Upper lobe of left lung (tissue), 6 donors: ENCODE measurements around the gene DLG2. TPM values are rescaled to one million over a fixed set of nuclear protein-coding genes. Genes with fewer than 3 reads are reported as not detected.

ENCODE experiments used
- ATAC-seq, 2 donors: fragments of 200-7000 bp; cut with Tn5 transposase; one replicate each; pipeline ENCODE4 v1.9.1; 2022; ENCODE audit warnings: mild to moderate bottlenecking in 2 of 2, moderate library complexity in 2 of 2; ENCODE audit not compliant: low FRiP score in 2 of 2
- DNase-seq, 2 donors: peaks; one replicate each; pipeline ENCODE4 v3.0.0-alpha.2; 2019 to 2020
- H3K27ac ChIP-seq, 4 donors: fragments of 200-600 bp; sonication (generic); one replicate each; pipeline ENCODE4 v1.5.1; 2016 to 2019
- H3K27me3 ChIP-seq, 4 donors: fragments of 200-600 bp; sonication (generic); one replicate each; pipeline ENCODE4 v1.5.1; 2017 to 2019
- H3K36me3 ChIP-seq, 4 donors: fragments of 200-600 bp; sonication (generic); one replicate each; pipeline ENCODE4 v1.5.1; 2016 to 2019
- H3K4me1 ChIP-seq, 4 donors: fragments of 200-600 bp; sonication (generic); one replicate each; pipeline ENCODE4 v1.5.1; 2018 to 2019
- H3K4me3 ChIP-seq, 4 donors: fragments of 200-600 bp; sonication (generic); one replicate each; pipeline ENCODE4 v1.5.1; 2017 to 2019; ENCODE audit warnings: mild to moderate bottlenecking in 2 of 4, moderate library complexity in 1 of 4
- H3K9me3 ChIP-seq, 4 donors: fragments of 200-600 bp; sonication (generic); one replicate each; pipeline ENCODE4 v1.5.1; 2018 to 2019
- EP300 ChIP-seq, 4 donors: sonication (generic); formaldehyde crosslinking; IDR thresholded peaks; one replicate each; pipeline ENCODE4 v1.5.1; 2017; ENCODE audit warnings: antibody characterized with exemption in 4 of 4, control low read depth in 2 of 4
- POLR2A ChIP-seq, 4 donors: fragments of 450-650 bp; IDR thresholded peaks; one replicate each; pipeline ENCODE4 v1.5.1; 2016 to 2017; ENCODE audit warnings: antibody characterized with exemption in 4 of 4, mild to moderate bottlenecking in 2 of 4
- POLR2AphosphoS5 ChIP-seq, 2 donors: sonication (generic); formaldehyde crosslinking; IDR thresholded peaks; one replicate each; pipeline ENCODE4 v1.5.1; 2017; ENCODE audit warnings: antibody characterized with exemption in 2 of 2
- WGBS, 2 donors: methylation state at CpG; one replicate each; pipeline ENCODE4 v1.1.5; 2017 to 2018; 5-methylcytosine and 5-hydroxymethylcytosine counted together
- total RNA-seq, 6 donors: library from RNA; depleted of rRNA in 4 of 6; stranded (reverse); fragments of >200 nt in 4 of 6; gene quantifications; one replicate each; pipeline versions ENCODE4 v1.1.0 to v1.2.1, GENCODE V29; 2016 to 2021
- TF ChIP-seq, protein P1 (sequence below), 6 experiments: fragments of 450-650 bp in 4 of 6; fragments of 200-600 bp in 2 of 6; sonication (generic) in 2 of 6; IDR thresholded peaks; one replicate each; pipeline ENCODE4 v1.5.1; 2016 to 2019; ENCODE audit warnings: antibody characterized with exemption in 6 of 6
- donor health status: DM: no; HTN: no; CAD: no; lungs with moderate emphysema.
- donor health status: DM: no; HTN: yes; CAD: no; lungs with severe emphysema.

Gene DLG2
- total RNA-seq, 6 donors from 2014 or later = 3.4 to 37.7 (median 9.1) TPM

DNA sequence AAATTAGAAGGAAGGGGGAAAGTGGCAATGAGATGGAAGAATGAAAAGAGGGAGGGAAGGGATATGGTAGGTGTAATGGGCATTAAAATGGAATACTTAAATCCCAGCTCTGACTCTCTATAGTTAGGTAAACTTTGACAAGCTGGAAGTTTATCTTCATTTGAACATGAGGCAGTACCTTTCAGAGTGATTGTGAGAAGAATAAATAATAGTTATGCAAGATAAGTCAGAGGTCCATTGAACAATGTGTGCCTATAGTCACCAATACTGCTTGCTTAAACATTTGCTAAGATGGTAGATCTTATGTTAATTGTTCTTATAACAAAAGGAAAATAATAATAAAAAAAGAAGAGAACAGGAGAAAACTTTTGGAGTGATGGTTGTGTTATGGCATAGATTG, 1795.2 kb downstream of the DLG2 start:
- Histone ChIP-seq H3K4me1 (no peaks in the 10 kb centered on the region), H3K27me3 (no peaks in the 10 kb centered on the region), H3K27ac (no peak overlapping the region), H3K4me3 (no peak overlapping the region), H3K36me3 (no peaks in the 10 kb centered on the region), H3K9me3 (no peaks in the 10 kb centered on the region)
- no peak for TF ChIP-seq POLR2A (IDR thresholded peaks at IDR 0.05)
- TF ChIP-seq EP300 (IDR thresholded peaks at IDR 0.05) = no peak
- TF ChIP-seq POLR2AphosphoS5 (IDR thresholded peaks at IDR 0.05) = no peak
- no peak for DNase-seq
- ATAC-seq = no peak

DNA sequence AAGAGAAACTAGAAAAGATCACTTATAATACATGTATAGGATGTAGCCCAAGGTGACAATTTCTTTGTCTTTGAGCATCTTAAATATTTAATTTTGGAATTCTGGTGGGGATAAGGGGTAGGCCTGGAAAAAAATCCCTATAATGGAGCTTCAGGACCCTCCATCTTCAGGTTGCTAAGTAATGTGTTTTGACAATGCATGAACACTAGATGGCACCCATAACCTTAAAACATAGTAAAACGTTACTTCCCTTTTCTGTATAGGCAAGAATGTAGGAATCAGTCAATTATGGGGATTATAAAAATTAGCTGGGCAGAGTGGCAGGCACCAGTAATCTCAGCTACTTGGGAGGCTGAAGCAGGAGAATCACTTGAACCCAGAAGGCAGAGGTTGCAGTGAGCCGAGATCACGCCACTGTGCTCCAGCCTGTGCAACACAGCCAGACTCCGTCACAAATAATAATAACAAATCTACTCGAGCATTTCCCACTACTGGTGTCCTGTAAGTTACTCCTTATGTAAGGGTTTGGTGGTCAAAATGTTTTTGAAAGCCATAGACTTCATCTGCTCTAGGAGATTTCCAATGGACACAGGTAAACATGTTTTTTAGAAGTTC, 1799.1 kb downstream of the DLG2 start:
- ATAC-seq = peak in 1 of 2 donors; percentile 82
- Histone ChIP-seq H3K4me3 (peak overlapping the region in 1 of 4 donors; percentile 13), H3K27ac (no peak overlapping the region), H3K36me3 (no peaks in the 10 kb centered on the region), H3K27me3 (no peaks in the 10 kb centered on the region), H3K4me1 (no peaks in the 10 kb centered on the region), H3K9me3 (no peaks in the 10 kb centered on the region)
- TF ChIP-seq POLR2AphosphoS5 (IDR thresholded peaks at IDR 0.05) (no peak), EP300 (IDR thresholded peaks at IDR 0.05) (no peak), POLR2A (IDR thresholded peaks at IDR 0.05) (no peak)
- TF ChIP-seq, protein P1, sequence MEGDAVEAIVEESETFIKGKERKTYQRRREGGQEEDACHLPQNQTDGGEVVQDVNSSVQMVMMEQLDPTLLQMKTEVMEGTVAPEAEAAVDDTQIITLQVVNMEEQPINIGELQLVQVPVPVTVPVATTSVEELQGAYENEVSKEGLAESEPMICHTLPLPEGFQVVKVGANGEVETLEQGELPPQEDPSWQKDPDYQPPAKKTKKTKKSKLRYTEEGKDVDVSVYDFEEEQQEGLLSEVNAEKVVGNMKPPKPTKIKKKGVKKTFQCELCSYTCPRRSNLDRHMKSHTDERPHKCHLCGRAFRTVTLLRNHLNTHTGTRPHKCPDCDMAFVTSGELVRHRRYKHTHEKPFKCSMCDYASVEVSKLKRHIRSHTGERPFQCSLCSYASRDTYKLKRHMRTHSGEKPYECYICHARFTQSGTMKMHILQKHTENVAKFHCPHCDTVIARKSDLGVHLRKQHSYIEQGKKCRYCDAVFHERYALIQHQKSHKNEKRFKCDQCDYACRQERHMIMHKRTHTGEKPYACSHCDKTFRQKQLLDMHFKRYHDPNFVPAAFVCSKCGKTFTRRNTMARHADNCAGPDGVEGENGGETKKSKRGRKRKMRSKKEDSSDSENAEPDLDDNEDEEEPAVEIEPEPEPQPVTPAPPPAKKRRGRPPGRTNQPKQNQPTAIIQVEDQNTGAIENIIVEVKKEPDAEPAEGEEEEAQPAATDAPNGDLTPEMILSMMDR (IDR thresholded peaks at IDR 0.05) = peak in 4 of 6 experiments; percentile 27 to 51 (median 40)
- DNase-seq = no peak
- 51 to 64% methylated on average over 5 of the region's 5 CpGs for WGBS, 2 donors

DNA sequence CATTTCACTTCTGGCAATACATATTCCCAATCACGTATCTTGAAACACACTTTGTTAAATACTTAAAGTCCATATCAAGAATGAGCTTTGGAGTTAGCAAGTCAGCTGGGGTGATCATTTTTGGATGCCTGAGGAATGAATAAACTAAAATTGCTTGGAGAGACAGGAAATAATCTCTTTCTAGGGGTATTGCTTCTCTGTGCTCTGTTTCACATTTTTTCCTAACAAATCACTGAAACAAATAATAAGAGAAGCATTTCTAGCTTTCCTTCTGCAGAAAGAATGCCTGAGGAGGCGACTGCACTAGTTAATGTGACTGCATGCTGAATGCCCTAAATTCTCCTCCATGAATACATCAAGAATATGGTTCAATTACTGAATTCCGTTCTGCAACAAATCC, 1799.6 kb downstream of the DLG2 start:
- no peak for ATAC-seq
- no peak for TF ChIP-seq POLR2A (IDR thresholded peaks at IDR 0.05)
- TF ChIP-seq POLR2AphosphoS5 (IDR thresholded peaks at IDR 0.05) = no peak
- TF ChIP-seq EP300 (IDR thresholded peaks at IDR 0.05) = no peak
- TF ChIP-seq, protein P1 (IDR thresholded peaks at IDR 0.05) = no peak
- Histone ChIP-seq H3K27ac (no peak overlapping the region), H3K36me3 (no peaks in the 10 kb centered on the region), H3K4me1 (no peaks in the 10 kb centered on the region), H3K4me3 (no peak overlapping the region), H3K9me3 (no peaks in the 10 kb centered on the region), H3K27me3 (no peaks in the 10 kb centered on the region)
- no peak for DNase-seq
- 70 to 79% methylated on average over 3 of the region's 3 CpGs for WGBS, 2 donors

DNA sequence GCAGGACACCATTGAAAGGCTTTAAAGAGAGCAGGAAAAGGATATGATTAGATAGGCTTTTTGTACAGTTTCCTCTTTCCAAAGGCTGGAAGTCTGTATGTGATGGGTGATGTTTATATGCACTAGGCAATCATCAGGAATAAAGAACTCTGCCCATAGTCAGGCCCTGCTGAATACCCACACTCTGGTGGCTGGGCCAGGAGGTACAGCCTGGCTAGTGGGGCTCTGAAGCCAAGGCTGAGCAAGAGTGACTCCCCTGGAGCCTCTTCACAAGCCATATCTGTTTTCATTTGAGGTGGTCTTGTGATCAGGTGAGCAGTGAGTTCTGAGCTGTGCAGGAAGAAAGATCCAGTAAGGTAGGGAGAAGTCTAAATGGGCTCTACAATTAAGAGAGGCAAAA, 1801.1 kb downstream of the DLG2 start:
- Histone ChIP-seq H3K36me3 (no peaks in the 10 kb centered on the region), H3K4me3 (no peak overlapping the region), H3K4me1 (no peaks in the 10 kb centered on the region), H3K27ac (no peak overlapping the region), H3K27me3 (no peaks in the 10 kb centered on the region), H3K9me3 (no peaks in the 10 kb centered on the region)
- TF ChIP-seq POLR2AphosphoS5 (IDR thresholded peaks at IDR 0.05) (no peak), EP300 (IDR thresholded peaks at IDR 0.05) (no peak), POLR2A (IDR thresholded peaks at IDR 0.05) (no peak)
- TF ChIP-seq, protein P1 (IDR thresholded peaks at IDR 0.05) = no peak
- ATAC-seq = no peak
- DNase-seq = no peak

DNA sequence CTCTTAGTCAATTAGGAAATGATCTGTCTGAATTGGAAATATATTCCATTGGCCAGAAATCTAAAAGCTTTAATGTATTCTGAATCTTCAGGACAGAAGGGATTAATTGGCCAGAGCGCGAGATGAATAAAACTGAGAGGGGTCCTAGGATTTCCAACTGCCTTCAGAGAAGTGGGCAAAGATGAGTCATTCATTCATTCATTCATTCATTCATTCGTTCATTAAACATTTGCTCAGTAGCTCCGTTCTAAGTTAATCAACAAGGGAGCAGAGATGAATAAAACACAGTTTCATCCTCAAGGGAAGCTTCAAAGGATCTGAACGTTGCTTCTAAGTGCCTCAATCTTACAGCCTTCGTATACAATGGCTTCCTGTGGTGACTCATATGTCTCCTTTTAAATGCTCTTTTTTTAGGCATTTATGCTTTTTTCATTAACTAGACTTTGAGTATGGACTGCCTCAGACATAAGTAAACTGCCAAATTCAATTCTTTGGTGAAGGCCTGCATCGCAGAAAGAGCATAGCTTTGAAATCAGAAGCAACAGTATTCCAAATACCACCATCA, 1803.6 kb downstream of the DLG2 start:
- WGBS, 2 donors = 55 to 67% methylated on average over 7 of the region's 7 CpGs
- no peak for TF ChIP-seq POLR2A (IDR thresholded peaks at IDR 0.05)
- TF ChIP-seq, protein P1 (IDR thresholded peaks at IDR 0.05) = no peak
- TF ChIP-seq POLR2AphosphoS5 (IDR thresholded peaks at IDR 0.05) = no peak
- TF ChIP-seq EP300 (IDR thresholded peaks at IDR 0.05) = no peak

More for the DNA sequence above, 1803.6 kb downstream of the DLG2 start:
- Histone ChIP-seq H3K4me3 (no peak overlapping the region), H3K27me3 (no peaks in the 10 kb centered on the region), H3K27ac (no peak overlapping the region), H3K36me3 (no peaks in the 10 kb centered on the region), H3K4me1 (no peaks in the 10 kb centered on the region), H3K9me3 (no peaks in the 10 kb centered on the region)
- DNase-seq = no peak
- ATAC-seq = no peak
